Skeletal muscle satellite cell (primary cell): ENCODE measurements around the gene SLC4A9. TPM values are rescaled to one million over a fixed set of nuclear protein-coding genes. Genes with fewer than 3 reads are reported as not detected.

Experiments used
- H3K27me3 ChIP-seq: 2 replicates; pipeline ENCODE4 v1.7.0; 2013; ENCODE audit warnings: low read length; ENCODE audit not compliant: control insufficient read depth, insufficient read depth
- H3K36me3 ChIP-seq: 2 replicates; pipeline ENCODE4 v1.7.0; 2013; ENCODE audit warnings: mild to moderate bottlenecking, control low read depth, low read length; ENCODE audit not compliant: insufficient read depth
- H3K4me1 ChIP-seq: 2 replicates; pipeline ENCODE4 v1.7.0; 2013; ENCODE audit warnings: low read length; ENCODE audit not compliant: control insufficient read depth, insufficient read depth
- H3K4me2 ChIP-seq: 2 replicates; pipeline ENCODE4 v1.7.0; 2013; ENCODE audit warnings: mild to moderate bottlenecking, low read length
- H3K4me3 ChIP-seq: 2 replicates; pipeline ENCODE4 v1.7.0; 2013; ENCODE audit warnings: low read length
- H3K9ac ChIP-seq: 2 replicates; pipeline ENCODE4 v1.7.0; 2013; ENCODE audit warnings: mild to moderate bottlenecking, low read depth, low read length, moderate library complexity
- H3K9me3 ChIP-seq: replicated peaks from 2 replicates; pipeline ENCODE4 v1.7.0; 2013; ENCODE audit warnings: mild to moderate bottlenecking, control low read depth, low read length
- total RNA-seq: library from RNA; depleted of rRNA; stranded (reverse); fragments of >200 nt; gene quantifications from 2 replicates; pipeline ENCODE4 v1.2.3, GENCODE V29; 2012; rRNA removed

Gene SLC4A9
- total RNA-seq = not detected in 2 replicates

GRCh38 chr5:140360101-140360500 lies at the start of gene SLC4A9:
Gene SLC4A9 (plus strand): TSS chr5:140360194. CDS start chr5:140360237, 43 bp downstream.
- Histone ChIP-seq H3K4me2 (no peak within 1 kb of the TSS), H3K9me3 (no peaks in the 10 kb centered on the region), H3K27me3 (peaks cover 2% of the 10 kb centered on the region), H3K4me3 (no peak within 1 kb of the TSS), H3K36me3 (no peaks in the 10 kb centered on the region), H3K9ac (no peak within 1 kb of the TSS), H3K4me1 (peaks cover 11% of the 10 kb centered on the region)

GRCh38 chr5:140310434-140310833 lies 49.6 kb upstream of the SLC4A9 start:
- Histone ChIP-seq H3K36me3 (no peaks in the 10 kb centered on the region), H3K4me1 (peaks cover 37% of the 10 kb centered on the region), H3K9me3 (no peaks in the 10 kb centered on the region), H3K4me3 (no peak overlapping the region), H3K4me2 (no peak overlapping the region), H3K27me3 (no peaks in the 10 kb centered on the region), H3K9ac (peak overlapping the region; percentile 30)

GRCh38 chr5:140311011-140311467 lies 49.0 kb upstream of the SLC4A9 start:
- no peaks in the 10 kb centered on the region for H3K27me3 ChIP-seq
- H3K4me3 ChIP-seq = no peak overlapping the region
- H3K36me3 ChIP-seq = no peaks in the 10 kb centered on the region
- H3K4me1 ChIP-seq = peaks cover 37% of the 10 kb centered on the region
- H3K9ac ChIP-seq = peak overlapping the region; percentile 58
- H3K9me3 ChIP-seq = no peaks in the 10 kb centered on the region
- no peak overlapping the region for H3K4me2 ChIP-seq

GRCh38 chr5:140312067-140312790 lies 47.8 kb upstream of the SLC4A9 start:
- H3K9ac ChIP-seq = peak overlapping the region; percentile 73
- no peaks in the 10 kb centered on the region for H3K27me3 ChIP-seq
- peaks cover 37% of the 10 kb centered on the region for H3K4me1 ChIP-seq
- peak overlapping the region; percentile 51 for H3K4me2 ChIP-seq
- H3K4me3 ChIP-seq = peak overlapping the region; percentile 17
- no peaks in the 10 kb centered on the region for H3K36me3 ChIP-seq
- no peaks in the 10 kb centered on the region for H3K9me3 ChIP-seq

GRCh38 chr5:140312791-140313189 lies 47.2 kb upstream of the SLC4A9 start:
- H3K4me2 ChIP-seq = peak overlapping the region; percentile 51
- peak overlapping the region; percentile 73 for H3K9ac ChIP-seq
- no peaks in the 10 kb centered on the region for H3K36me3 ChIP-seq
- H3K4me1 ChIP-seq = peaks cover 41% of the 10 kb centered on the region
- H3K27me3 ChIP-seq = no peaks in the 10 kb centered on the region
- H3K9me3 ChIP-seq = no peaks in the 10 kb centered on the region
- no peak overlapping the region for H3K4me3 ChIP-seq

- peaks cover 32% of the 10 kb centered on the region for H3K4me1 ChIP-seq
- H3K9ac ChIP-seq = peak overlapping the region; percentile 28
- peak overlapping the region; percentile 18 for H3K4me3 ChIP-seq
- peak overlapping the region; percentile 35 for H3K4me2 ChIP-seq
- H3K27me3 ChIP-seq = no peaks in the 10 kb centered on the region
- H3K9me3 ChIP-seq = no peaks in the 10 kb centered on the region
- no peaks in the 10 kb centered on the region for H3K36me3 ChIP-seq
Measured at GRCh38 chr5:140317859-140318258, 42.1 kb upstream of the SLC4A9 start.

GRCh38 chr5:140318792-140319191 lies 41.2 kb upstream of the SLC4A9 start:
- Histone ChIP-seq H3K4me1 (peaks cover 32% of the 10 kb centered on the region), H3K36me3 (no peaks in the 10 kb centered on the region), H3K27me3 (no peaks in the 10 kb centered on the region), H3K4me3 (no peak overlapping the region), H3K9me3 (no peaks in the 10 kb centered on the region), H3K4me2 (no peak overlapping the region), H3K9ac (no peak overlapping the region)

GRCh38 chr5:140319833-140320232 lies 40.2 kb upstream of the SLC4A9 start:
- no peak overlapping the region for H3K4me2 ChIP-seq
- H3K36me3 ChIP-seq = no peaks in the 10 kb centered on the region
- H3K4me1 ChIP-seq = peaks cover 40% of the 10 kb centered on the region
- H3K9ac ChIP-seq = no peak overlapping the region
- H3K27me3 ChIP-seq = no peaks in the 10 kb centered on the region
- H3K4me3 ChIP-seq = no peak overlapping the region
- no peaks in the 10 kb centered on the region for H3K9me3 ChIP-seq

- H3K9ac ChIP-seq = peak overlapping the region; percentile 67
- no peaks in the 10 kb centered on the region for H3K27me3 ChIP-seq
- H3K4me3 ChIP-seq = no peak overlapping the region
- no peaks in the 10 kb centered on the region for H3K36me3 ChIP-seq
- peak overlapping the region; percentile 34 for H3K4me2 ChIP-seq
- H3K9me3 ChIP-seq = no peaks in the 10 kb centered on the region
- peaks cover 48% of the 10 kb centered on the region for H3K4me1 ChIP-seq
Measured at GRCh38 chr5:140321796-140322195, 38.2 kb upstream of the SLC4A9 start.

- no peaks in the 10 kb centered on the region for H3K36me3 ChIP-seq
- H3K9me3 ChIP-seq = no peaks in the 10 kb centered on the region
- H3K4me1 ChIP-seq = peaks cover 51% of the 10 kb centered on the region
- H3K27me3 ChIP-seq = no peaks in the 10 kb centered on the region
- H3K4me2 ChIP-seq = peak overlapping the region; percentile 75
- H3K4me3 ChIP-seq = peak overlapping the region; percentile 52
- H3K9ac ChIP-seq = peak overlapping the region; percentile 85
Measured at GRCh38 chr5:140322751-140323731, 37.0 kb upstream of the SLC4A9 start.

GRCh38 chr5:140324041-140324600 lies 35.9 kb upstream of the SLC4A9 start:
- Histone ChIP-seq H3K4me2 (peak overlapping the region; percentile 75), H3K4me1 (peaks cover 50% of the 10 kb centered on the region), H3K27me3 (no peaks in the 10 kb centered on the region), H3K9me3 (no peaks in the 10 kb centered on the region), H3K9ac (peak overlapping the region; percentile 85), H3K4me3 (peak overlapping the region; percentile 1), H3K36me3 (no peaks in the 10 kb centered on the region)
